Measurements from ENCODE around the gene RAB5IF.
A peak's percentile ranks its signal among the peaks of the same experiment; 100 is the strongest.
"Not testable (repeated sequence)": the region's sequence is repeated elsewhere in the genome, so short reads cannot be mapped to it uniquely, and the experiment has no call there.

The RAB5IF gene

GRCh38 chr20:36605399-36606157, at the start of gene RAB5IF:
Gene RAB5IF (plus strand): TSS chr20:36605779. CDS start chr20:36605952, 173 bp downstream.
- peak; percentile 90 for DNase-seq

- DNase-seq = no peak
Observed at GRCh38 chr20:36562724-36563123, 42.9 kb upstream of the RAB5IF start.

- no peak for DNase-seq
Observed at GRCh38 chr20:36563374-36563773, 42.2 kb upstream of the RAB5IF start.

- not testable (repeated sequence) for DNase-seq
Observed at GRCh38 chr20:36564078-36564725, 41.4 kb upstream of the RAB5IF start.

- DNase-seq = not testable (repeated sequence)
Observed at GRCh38 chr20:36564726-36565121, 40.9 kb upstream of the RAB5IF start.

- no peak for DNase-seq
Observed at GRCh38 chr20:36565520-36565919, 40.1 kb upstream of the RAB5IF start.

GRCh38 chr20:36569847-36570429, 35.6 kb upstream of the RAB5IF start:
- DNase-seq = no peak

GRCh38 chr20:36571564-36572504, 33.7 kb upstream of the RAB5IF start:
- no peak for DNase-seq

- no peak for DNase-seq
Observed at GRCh38 chr20:36572701-36573102, 32.9 kb upstream of the RAB5IF start.

- no peak for DNase-seq
Observed at GRCh38 chr20:36573103-36573797, 32.3 kb upstream of the RAB5IF start, which contains the start of gene TGIF2. Gene TGIF2 (plus strand): TSS chr20:36573597. CDS start chr20:36578775, 5,178 bp downstream.

GRCh38 chr20:36573798-36574365, 31.7 kb upstream of the RAB5IF start:
- no peak for DNase-seq

GRCh38 chr20:36574366-36575135, 31.0 kb upstream of the RAB5IF start:
- no peak for DNase-seq

- DNase-seq = no peak
Observed at GRCh38 chr20:36576081-36576445, 29.5 kb upstream of the RAB5IF start.

- DNase-seq = no peak
Observed at GRCh38 chr20:36578356-36579041, 27.1 kb upstream of the RAB5IF start.

GRCh38 chr20:36579996-36580545, 25.5 kb upstream of the RAB5IF start:
- no peak for DNase-seq

GRCh38 chr20:36582322-36582721, 23.3 kb upstream of the RAB5IF start:
- DNase-seq = no peak

GRCh38 chr20:36582821-36583220, 22.8 kb upstream of the RAB5IF start:
- no peak for DNase-seq

GRCh38 chr20:36584018-36584481, 21.5 kb upstream of the RAB5IF start:
- no peak for DNase-seq

- peak; percentile 23 for DNase-seq
Observed at GRCh38 chr20:36585410-36586125, 20.0 kb upstream of the RAB5IF start.

All from NCI-H1436 treated with DMSO at 0.1 percent for 48 hours (cell line).